Measurements from ENCODE around the gene POLR3B.
A peak's percentile ranks its signal among the peaks of the same experiment; 100 is the strongest.

Gene POLR3B

DNA sequence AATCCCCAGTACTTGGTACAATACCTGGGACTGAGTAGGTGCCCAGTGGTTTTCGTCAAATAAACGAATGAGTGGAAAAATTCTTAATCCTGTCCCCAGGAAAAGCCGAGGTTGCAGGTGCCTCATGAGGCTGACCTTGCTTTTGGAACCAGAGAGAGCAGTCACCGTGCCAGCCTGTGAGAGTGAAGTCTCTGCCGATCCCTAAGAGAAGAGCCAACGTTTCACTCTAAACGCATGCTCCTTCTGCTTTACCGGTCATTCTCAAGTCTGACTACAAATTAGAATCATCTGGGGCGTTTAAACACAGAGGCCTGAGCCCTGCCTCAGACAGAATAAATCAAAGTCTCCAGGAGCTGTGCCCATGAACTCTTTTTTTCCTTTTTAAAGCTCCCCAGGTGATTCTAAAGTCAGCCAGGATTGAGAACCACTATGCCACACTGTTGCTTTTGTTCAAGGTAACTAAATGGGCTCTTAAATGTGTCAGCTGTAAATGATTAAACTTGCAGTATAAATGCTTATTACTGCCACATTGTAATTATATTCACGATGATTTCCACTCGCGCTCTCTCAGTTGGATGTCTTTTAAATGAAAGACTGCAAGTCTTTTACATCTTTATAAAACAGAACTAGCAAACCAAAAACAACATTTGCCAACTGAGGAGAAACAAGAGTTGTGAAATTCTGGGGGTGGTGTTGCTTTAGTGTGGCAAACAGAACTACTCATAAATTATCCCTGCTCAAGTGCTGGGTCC lies 28.1 kb upstream of the POLR3B start:
- H3K9me3 Mint-ChIP-seq = no peaks in the 10 kb centered on the region
- ATAC-seq (replicated peaks) (no peak), DNase-seq (no peak)
- H3K36me3 Mint-ChIP-seq = peaks cover 43 to 54% of the 10 kb centered on the region in 2 donors
- H3K27ac Mint-ChIP-seq = no peak overlapping the region
- no peaks in the 10 kb centered on the region for H3K27me3 Mint-ChIP-seq
- H3K4me3 Mint-ChIP-seq = no peak overlapping the region
- peaks cover 2 to 5% of the 10 kb centered on the region in 2 donors for H3K4me1 Mint-ChIP-seq

DNA sequence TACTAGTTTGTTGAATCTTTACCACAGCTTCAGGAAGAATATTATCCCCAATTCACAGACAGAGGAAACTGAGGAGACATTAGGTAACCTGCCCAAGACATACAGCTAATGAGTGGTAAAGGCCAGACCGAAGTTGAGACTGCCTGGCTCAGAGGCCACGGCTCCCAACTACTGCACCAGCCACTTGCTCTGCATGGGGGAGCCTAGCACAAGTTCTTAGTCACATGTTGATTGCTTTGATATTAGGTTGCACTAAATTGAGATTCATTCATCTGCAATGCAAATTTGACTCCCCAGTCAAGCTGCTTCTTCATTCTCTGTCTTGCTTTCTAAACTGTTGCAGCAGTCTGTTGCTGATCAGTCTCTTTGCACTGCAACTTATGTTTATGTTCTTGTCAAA lies 25.9 kb upstream of the POLR3B start:
- DNase-seq (no peak), ATAC-seq (replicated peaks) (no peak)
- H3K4me1 Mint-ChIP-seq = peaks cover 2 to 5% of the 10 kb centered on the region in 2 donors
- no peak overlapping the region for H3K27ac Mint-ChIP-seq
- H3K27me3 Mint-ChIP-seq = no peaks in the 10 kb centered on the region
- peaks cover 43 to 52% of the 10 kb centered on the region in 2 donors for H3K36me3 Mint-ChIP-seq
- no peak overlapping the region for H3K4me3 Mint-ChIP-seq
- H3K9me3 Mint-ChIP-seq = no peaks in the 10 kb centered on the region

DNA sequence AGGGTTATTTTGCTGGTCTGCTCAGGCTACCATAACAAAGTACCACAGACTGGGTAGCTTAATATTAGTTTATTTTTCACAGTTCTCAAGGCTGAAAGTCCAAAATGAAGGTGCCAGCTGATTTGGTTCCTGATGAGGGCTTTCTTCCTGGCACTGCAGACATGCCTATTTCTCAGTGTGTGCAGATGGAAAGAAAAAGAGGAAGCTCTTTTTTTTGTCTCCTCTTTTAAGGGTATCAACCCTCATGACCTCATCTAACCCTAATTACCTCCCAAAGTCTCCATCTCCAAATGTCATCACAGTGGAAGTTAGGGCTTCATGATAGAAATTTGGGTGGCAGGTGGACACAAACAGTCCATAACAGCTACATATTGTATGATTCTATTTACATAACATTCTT lies 25.0 kb upstream of the POLR3B start:
- peaks cover 43 to 53% of the 10 kb centered on the region in 2 donors for H3K36me3 Mint-ChIP-seq
- H3K4me1 Mint-ChIP-seq = peaks cover 2 to 5% of the 10 kb centered on the region in 2 donors
- no peaks in the 10 kb centered on the region for H3K9me3 Mint-ChIP-seq
- ATAC-seq (replicated peaks) (peak in 1 of 2 donors; percentile 31), DNase-seq (no peak)
- H3K27ac Mint-ChIP-seq = no peak overlapping the region
- H3K4me3 Mint-ChIP-seq = no peak overlapping the region
- no peaks in the 10 kb centered on the region for H3K27me3 Mint-ChIP-seq

DNA sequence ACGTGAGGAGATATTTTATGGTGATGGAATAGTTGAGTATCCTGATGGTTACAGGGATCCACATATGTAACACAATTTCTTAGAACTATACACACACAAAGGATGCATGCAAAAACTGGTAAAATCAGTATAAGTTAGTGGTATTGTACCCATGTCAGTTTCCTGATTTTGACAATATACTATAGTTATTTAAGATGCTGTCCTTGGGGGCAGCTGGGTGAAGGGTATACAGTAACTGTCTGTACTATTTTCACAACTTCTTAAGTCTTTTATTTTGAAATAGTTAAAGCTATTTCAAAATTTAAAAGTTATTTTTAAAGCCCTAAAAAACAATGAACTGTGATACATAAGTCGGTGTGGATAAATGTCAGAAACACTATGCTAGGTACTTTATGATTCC lies 24.5 kb upstream of the POLR3B start:
- Mint-ChIP-seq H3K4me1 (peaks cover 2 to 5% of the 10 kb centered on the region in 2 donors), H3K9me3 (no peaks in the 10 kb centered on the region), H3K27me3 (no peaks in the 10 kb centered on the region), H3K36me3 (peaks cover 48 to 53% of the 10 kb centered on the region in 2 donors), H3K4me3 (no peak overlapping the region), H3K27ac (no peak overlapping the region)
- DNase-seq = no peak
- no peak for ATAC-seq (replicated peaks)

DNA sequence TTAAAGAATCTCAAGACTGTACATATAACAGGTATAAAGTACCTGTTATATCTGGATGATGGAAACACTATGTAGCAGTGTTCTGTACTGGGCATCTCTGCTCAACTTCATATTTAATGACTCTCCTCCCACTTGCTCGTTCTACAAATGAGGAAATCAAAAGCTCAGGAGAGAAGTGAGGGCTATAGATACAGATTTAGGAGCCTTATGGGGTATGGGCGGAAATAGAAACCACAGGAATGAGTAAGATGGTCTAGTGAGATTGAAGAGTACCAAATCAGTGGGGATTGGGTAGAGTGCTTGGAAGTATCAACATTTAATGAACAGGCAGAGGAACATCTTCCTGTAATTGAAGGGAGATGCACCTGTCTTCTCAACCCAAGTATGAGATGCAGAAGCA lies 23.8 kb upstream of the POLR3B start:
- Mint-ChIP-seq H3K27me3 (no peaks in the 10 kb centered on the region), H3K9me3 (no peaks in the 10 kb centered on the region), H3K4me1 (peaks cover 2 to 5% of the 10 kb centered on the region in 2 donors), H3K36me3 (peaks cover 46 to 51% of the 10 kb centered on the region in 2 donors), H3K27ac (no peak overlapping the region), H3K4me3 (no peak overlapping the region)
- DNase-seq = no peak
- no peak for ATAC-seq (replicated peaks)

DNA sequence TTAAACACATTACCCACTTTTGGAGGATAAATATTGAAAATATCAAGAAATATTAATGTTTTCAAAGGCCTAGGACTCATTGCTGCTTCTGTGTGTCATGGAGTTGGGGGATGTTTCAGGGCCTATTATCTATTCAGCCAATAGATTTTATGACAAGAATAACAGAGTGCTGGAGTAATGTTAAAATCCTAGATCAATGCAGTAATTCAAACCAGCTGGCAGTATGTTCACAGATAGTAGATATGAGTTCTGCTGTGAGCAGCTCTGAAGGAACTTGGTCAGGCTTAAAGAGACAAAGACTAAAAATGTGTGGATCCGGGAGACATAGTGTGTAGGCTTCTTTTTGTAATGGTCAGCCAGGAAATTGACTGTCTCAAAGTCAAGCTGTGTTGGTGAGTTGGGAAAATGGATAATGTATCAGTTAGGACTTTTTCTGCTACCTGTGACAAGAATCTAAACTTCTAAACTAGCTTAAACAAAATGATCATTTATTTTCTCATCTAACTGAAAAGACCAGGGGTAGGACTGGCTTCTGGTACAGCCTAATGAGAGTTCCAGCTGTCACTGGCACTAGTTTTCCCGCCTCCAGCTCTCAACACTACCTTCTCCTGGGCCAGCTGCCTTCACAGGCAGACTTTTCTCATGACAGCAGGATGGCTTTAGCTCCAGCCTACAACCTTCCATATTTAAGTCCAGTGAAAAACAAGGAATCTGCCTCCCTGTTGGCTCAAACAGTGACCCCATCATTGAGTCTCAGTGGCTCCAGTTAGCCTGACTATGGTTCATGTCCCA lies 16.3 kb upstream of the POLR3B start:
- Mint-ChIP-seq H3K9me3 (no peaks in the 10 kb centered on the region), H3K36me3 (peaks cover 22 to 34% of the 10 kb centered on the region in 2 donors), H3K27me3 (no peaks in the 10 kb centered on the region), H3K4me3 (no peak overlapping the region), H3K4me1 (no peaks in the 10 kb centered on the region), H3K27ac (peak overlapping the region; percentile 14)
- DNase-seq (no peak), ATAC-seq (replicated peaks) (no peak)

DNA sequence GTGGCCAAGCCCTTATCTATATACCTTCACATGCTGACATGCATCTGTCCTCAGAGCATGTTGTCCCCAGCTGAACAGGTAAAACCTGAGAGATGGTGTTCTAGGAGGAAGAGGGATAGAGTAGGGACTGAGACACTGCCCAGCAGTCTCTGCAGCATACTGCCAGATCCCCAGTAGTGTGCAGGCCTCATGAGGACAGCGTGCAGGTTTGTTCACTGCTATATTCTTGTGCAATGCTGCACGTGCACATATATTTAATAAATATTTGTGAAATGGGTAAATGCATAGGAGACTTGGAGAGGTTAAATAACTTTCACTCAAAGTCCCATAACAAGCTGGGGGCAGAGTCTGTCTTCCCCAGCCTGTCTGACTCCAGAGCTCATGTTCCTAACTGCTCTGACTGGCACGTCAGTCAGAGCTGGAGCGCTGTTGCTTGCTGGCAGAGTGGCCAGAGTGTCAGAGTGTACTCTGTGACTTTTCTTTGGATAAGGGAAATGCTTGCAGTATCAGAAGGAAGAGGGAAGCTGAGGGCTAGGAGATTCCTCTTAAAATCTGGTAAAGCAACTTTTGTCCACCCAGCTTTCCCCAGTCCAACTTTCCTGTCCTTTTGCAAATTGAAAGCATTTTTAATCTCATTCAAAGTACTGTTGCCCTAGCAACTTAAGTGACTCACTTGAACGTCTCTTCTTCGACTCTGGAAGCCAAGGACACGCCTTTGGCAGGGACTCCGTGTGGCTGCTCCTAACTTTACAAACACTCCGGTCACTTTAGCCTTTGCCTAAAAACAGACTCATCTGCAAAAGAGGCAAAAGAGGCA lies 14.9 kb upstream of the POLR3B start:
- ATAC-seq (replicated peaks) = no peak
- Mint-ChIP-seq H3K27ac (peak overlapping the region; percentile 82), H3K27me3 (no peaks in the 10 kb centered on the region), H3K9me3 (no peaks in the 10 kb centered on the region), H3K4me3 (no peak overlapping the region), H3K36me3 (peaks cover 19 to 33% of the 10 kb centered on the region in 2 donors), H3K4me1 (no peaks in the 10 kb centered on the region)
- DNase-seq = no peak

DNA sequence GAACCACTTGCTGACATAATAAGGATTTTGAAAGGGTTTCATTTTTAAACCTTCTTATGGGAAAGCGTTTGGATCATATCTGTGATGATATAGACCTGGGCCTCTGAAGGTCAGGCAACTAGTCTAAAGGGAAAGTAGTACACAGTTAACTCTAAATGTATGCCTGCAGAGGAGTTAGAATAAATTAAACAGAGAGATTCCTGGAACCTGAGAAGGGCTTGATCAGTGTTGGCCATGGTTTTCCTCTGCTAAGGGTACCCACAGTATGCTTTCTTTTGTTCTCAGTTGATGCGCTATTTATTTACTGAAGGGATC lies 14.4 kb upstream of the POLR3B start:
- no peaks in the 10 kb centered on the region for H3K27me3 Mint-ChIP-seq
- no peaks in the 10 kb centered on the region for H3K4me1 Mint-ChIP-seq
- no peak overlapping the region for H3K27ac Mint-ChIP-seq
- ATAC-seq (replicated peaks) (no peak), DNase-seq (no peak)
- no peaks in the 10 kb centered on the region for H3K9me3 Mint-ChIP-seq
- H3K4me3 Mint-ChIP-seq = no peak overlapping the region
- H3K36me3 Mint-ChIP-seq = peaks cover 19 to 29% of the 10 kb centered on the region in 2 donors

DNA sequence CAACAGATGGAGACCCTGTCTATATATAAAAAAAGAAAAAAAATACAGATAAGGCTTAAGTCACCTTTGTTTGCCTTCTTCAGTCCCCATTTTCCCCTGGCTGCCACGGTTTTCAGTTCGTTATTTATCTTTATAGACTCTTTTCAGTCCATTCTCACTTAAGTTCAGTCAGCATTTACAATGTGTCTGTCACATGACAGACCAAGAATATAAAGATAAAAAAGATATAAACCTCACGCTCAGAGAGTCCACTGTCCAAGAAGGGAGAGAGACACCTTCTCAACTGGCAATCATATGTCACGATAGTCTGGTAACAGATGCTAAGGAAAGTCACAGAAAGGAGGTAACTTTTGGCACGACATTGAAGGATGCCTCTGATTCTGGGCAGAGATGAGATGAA lies 13.4 kb upstream of the POLR3B start:
- Mint-ChIP-seq H3K9me3 (no peaks in the 10 kb centered on the region), H3K27ac (no peak overlapping the region), H3K4me3 (no peak overlapping the region), H3K36me3 (peaks cover 22 to 27% of the 10 kb centered on the region in 2 donors), H3K4me1 (no peaks in the 10 kb centered on the region), H3K27me3 (no peaks in the 10 kb centered on the region)
- ATAC-seq (replicated peaks) (no peak), DNase-seq (no peak)

DNA sequence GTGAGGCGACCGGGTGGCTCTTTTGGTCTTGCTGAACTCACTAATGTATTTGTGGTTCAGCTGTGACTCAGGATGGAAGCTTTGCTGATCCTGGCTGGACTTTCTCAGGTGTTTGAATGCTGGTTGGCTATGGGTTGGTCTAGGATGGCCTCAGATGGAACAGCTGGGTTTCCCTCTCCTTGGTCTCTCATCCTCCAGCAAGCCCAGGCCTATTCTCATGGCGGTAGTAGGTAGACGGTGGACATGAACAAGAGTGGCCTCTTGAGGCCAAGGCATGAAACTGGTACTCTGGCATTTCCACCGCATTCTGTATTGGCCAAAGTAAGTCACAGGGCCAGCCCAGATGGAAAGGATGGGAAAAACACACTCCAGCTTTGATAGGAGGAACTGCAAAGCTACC lies 11.8 kb upstream of the POLR3B start:
- DNase-seq = no peak
- no peaks in the 10 kb centered on the region for H3K9me3 Mint-ChIP-seq
- peaks cover 18% of the 10 kb centered on the region in 2 donors for H3K36me3 Mint-ChIP-seq
- H3K4me1 Mint-ChIP-seq = no peaks in the 10 kb centered on the region
- no peak overlapping the region for H3K4me3 Mint-ChIP-seq
- H3K27me3 Mint-ChIP-seq = no peaks in the 10 kb centered on the region
- peak in 1 of 2 donors; percentile 54 for ATAC-seq (replicated peaks)
- no peak overlapping the region for H3K27ac Mint-ChIP-seq

DNA sequence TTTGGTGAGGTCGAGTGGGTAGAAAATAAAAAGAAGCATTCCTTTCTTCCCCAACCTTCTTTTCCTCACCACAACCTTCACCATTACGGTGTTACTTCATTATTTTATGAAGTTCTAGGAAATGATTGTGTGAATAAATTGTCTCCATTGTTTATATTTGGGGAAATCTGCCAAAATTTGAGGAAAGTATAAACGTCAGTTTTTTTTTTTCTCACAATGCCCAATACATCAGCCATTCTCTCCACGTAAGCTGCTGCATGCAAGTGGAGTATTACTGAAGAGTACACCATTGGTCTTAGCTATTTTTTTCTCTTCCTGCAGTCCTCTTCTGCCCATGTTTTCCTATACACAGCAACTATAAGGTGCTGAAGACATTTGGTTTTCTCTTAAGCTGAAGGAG lies 9.1 kb upstream of the POLR3B start:
- Mint-ChIP-seq H3K27ac (no peak overlapping the region), H3K4me3 (no peak overlapping the region), H3K36me3 (peaks cover 15% of the 10 kb centered on the region in 2 donors), H3K4me1 (no peaks in the 10 kb centered on the region), H3K27me3 (no peaks in the 10 kb centered on the region), H3K9me3 (no peaks in the 10 kb centered on the region)
- ATAC-seq (replicated peaks) (no peak), DNase-seq (no peak)

DNA sequence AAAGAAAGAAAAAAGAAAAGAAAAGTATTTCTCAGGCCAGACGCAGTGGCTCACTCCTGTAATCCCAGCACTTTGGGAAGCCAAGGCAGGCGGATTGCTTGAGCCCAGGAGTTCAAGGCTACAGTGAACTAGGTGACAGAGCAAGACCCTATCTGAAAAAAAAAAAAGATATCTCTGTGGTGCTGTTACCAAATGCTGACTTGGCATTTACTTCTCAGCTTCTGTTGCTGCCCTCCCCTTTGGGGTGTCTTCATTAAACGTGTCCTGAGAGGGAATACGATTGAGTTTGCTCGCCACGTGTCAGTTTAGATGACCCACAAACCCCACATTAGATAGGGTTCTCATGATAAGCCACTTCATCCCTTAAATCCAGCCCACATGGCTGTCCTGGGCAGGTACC lies 4.4 kb upstream of the POLR3B start:
- H3K27ac Mint-ChIP-seq = no peak overlapping the region
- H3K27me3 Mint-ChIP-seq = no peaks in the 10 kb centered on the region
- H3K36me3 Mint-ChIP-seq = peaks cover 3 to 4% of the 10 kb centered on the region in 2 donors
- DNase-seq = no peak
- no peak overlapping the region for H3K4me3 Mint-ChIP-seq
- peaks cover 5 to 9% of the 10 kb centered on the region in 2 donors for H3K4me1 Mint-ChIP-seq
- ATAC-seq (replicated peaks) = no peak
- no peaks in the 10 kb centered on the region for H3K9me3 Mint-ChIP-seq

DNA sequence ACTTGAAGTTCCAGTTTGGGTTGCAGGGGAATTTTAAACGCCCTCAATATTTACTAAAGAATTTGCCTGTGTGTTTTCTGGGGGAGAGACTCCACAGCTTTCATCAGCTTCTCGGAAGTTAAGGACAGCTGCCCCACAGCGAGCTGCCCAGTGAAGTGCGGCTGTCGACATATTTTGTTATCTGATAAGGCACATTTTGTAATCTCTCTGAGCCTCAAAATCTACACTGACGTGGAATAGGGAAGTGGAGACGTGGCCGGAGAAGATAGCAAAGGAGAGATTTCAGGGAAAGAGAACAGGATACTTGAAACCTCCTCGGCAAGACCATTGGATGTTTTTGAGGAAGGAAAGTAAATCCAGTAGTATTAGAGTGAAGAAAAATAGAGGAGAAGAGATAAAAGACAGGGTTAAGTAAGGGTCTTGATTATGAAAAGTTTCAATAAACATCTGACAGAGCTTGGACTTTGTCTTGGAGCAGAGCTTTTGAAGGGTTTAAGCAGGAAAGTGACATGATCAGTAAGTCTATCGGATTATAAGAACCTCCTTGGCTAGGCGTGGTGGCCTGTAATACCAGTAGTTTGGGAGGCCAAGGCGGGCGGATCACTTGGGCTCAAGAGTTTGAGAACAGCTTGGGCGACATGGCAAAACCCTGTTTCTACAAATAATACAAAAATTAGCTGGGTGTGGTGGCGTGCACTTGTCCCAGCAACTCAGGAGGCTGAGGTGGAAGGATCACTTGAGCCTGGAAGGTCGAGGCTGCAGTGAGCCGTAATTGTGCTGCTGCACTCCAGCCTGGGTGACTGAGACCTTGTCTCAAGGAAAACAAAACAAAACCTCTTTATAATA lies 1.1 kb downstream of the POLR3B start:
- Mint-ChIP-seq H3K4me1 (peaks cover 8 to 16% of the 10 kb centered on the region in 2 donors), H3K4me3 (peak overlapping the region; percentile 91 to 94), H3K27ac (peak overlapping the region; percentile 94), H3K36me3 (peaks cover 4 to 5% of the 10 kb centered on the region in 2 donors), H3K9me3 (no peaks in the 10 kb centered on the region), H3K27me3 (no peaks in the 10 kb centered on the region)
- no peak for DNase-seq
- peak; percentile 3 to 19 for ATAC-seq (replicated peaks)

All from stimulated activated naive B cell treated with anti-CD40 and anti-IgM and Interleukin-4, amounts not matched to agents 10 μg/mL and 1 μg/mL and 100 μg/mL, for 72 hours (primary cell).